ENCODE measurements around the gene RHOH.
"Not testable (repeated sequence)": the region's sequence is repeated elsewhere in the genome, so short reads cannot be mapped to it uniquely, and the experiment has no call there.

RHOH gene

GRCh38 chr4:40290611-40291186 is 93.9 kb downstream of the RHOH start:
- DNase-seq (ENCODE audit: extremely low read depth in 1 of 2, low read depth in 1 of 2): not testable (repeated sequence)

GRCh38 chr4:40292313-40292759 is 95.5 kb downstream of the RHOH start:
- DNase-seq (ENCODE audit: extremely low read depth in 1 of 2, low read depth in 1 of 2): no peak

GRCh38 chr4:40294339-40294738 is 97.5 kb downstream of the RHOH start:
- DNase-seq (ENCODE audit: extremely low read depth in 1 of 2, low read depth in 1 of 2): no peak

GRCh38 chr4:40295030-40295429 is 98.2 kb downstream of the RHOH start:
- DNase-seq (ENCODE audit: extremely low read depth in 1 of 2, low read depth in 1 of 2): not testable (repeated sequence)

DNA sequence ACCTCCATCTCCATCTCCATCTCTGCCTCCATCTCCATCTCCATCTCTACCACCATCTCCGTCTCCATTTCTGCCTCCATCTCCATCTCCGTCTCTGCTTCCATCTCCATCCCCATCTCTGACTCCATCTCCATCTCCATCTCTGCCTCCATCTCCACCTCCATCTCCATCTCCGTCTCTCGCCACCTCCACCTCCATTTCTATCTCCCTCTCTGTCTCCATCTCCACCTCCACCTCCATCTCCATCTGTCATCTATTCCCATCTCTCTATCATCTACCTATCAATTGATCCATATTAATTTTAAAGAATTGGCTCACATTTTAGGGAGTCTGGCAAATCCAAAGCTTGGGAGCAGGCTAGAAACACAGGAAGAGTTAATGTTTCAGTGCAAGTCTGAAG is 98.7 kb downstream of the RHOH start:
- no peak for DNase-seq (ENCODE audit: extremely low read depth in 1 of 2, low read depth in 1 of 2)
